GM10266 (cell line): Measurements from ENCODE around the gene SLC16A10.

Experiments used
- DNase-seq: peaks from one replicate; pipeline ENCODE4 v3.0.0; 2012; ENCODE audit errors: extremely low spot score
- TF ChIP-seq, protein P1 (sequence below): IDR thresholded peaks from 2 replicates; pipeline ENCODE4 v1.5.1; 2012; ENCODE audit warnings: mild to moderate bottlenecking, low read depth; ENCODE audit not compliant: control insufficient read depth, insufficient read depth; ENCODE audit errors: missing control alignments

Gene SLC16A10

DNA sequence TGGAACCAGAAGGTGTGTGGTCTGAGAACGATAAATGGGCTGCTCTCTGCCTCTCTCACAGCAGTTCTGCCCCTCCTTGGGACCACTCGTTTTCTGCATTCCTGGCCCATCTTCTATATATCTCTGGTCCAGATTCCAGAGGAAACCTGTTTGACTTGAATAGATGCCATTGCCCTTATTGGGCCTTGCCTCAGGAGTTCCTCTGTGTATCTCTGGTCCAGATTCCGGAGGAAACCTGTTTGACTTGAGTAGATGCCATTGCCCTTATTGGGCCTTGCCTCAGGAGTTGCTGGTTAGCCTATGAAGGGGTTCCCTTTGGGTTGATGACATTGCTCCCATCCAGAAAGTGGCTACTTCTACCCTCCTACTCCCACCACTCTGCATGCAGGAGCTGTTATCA is 189.4 kb downstream of the SLC16A10 start:
- TF ChIP-seq, protein P1, sequence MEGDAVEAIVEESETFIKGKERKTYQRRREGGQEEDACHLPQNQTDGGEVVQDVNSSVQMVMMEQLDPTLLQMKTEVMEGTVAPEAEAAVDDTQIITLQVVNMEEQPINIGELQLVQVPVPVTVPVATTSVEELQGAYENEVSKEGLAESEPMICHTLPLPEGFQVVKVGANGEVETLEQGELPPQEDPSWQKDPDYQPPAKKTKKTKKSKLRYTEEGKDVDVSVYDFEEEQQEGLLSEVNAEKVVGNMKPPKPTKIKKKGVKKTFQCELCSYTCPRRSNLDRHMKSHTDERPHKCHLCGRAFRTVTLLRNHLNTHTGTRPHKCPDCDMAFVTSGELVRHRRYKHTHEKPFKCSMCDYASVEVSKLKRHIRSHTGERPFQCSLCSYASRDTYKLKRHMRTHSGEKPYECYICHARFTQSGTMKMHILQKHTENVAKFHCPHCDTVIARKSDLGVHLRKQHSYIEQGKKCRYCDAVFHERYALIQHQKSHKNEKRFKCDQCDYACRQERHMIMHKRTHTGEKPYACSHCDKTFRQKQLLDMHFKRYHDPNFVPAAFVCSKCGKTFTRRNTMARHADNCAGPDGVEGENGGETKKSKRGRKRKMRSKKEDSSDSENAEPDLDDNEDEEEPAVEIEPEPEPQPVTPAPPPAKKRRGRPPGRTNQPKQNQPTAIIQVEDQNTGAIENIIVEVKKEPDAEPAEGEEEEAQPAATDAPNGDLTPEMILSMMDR = no peak
- no peak for DNase-seq

DNA sequence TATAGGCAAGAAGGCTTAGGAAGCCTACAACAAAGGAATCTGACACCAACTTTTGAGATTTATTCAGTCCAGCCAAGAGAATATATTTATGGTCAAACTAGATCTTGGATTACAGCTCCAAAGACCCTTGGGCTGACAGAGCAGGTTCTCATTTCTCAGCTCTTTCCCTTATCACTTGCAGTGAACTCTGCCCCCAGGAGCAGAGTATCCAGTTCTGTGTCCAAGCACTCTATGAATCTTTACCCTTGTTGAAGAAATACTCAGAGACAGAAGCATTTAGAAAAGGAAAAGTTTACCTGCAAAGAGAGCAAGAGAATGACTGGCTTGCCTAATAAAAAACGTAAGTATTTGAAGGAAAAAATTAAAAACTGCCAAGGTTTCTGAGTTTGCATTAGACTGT is 190.5 kb downstream of the SLC16A10 start:
- TF ChIP-seq, protein P1 = no peak
- no peak for DNase-seq

DNA sequence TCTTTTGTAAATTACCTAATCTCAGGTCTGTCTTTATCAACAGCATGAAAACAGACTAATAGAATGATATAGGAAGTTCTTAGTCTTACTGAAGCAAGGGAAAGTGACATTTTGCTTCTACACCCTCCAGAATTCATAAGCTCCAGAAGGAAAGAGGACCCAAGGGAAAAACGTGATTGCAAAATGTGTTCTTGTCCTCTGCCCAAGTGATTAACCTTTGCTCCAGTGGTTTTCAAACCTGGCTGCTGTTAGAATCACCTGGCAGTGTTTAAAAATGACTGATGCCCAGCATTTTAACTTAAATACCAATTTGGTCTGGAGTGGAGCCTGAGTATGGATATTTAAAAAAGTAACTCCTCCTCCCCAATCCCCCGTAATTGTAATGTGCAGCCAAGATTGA is 191.4 kb downstream of the SLC16A10 start:
- no peak for DNase-seq

DNA sequence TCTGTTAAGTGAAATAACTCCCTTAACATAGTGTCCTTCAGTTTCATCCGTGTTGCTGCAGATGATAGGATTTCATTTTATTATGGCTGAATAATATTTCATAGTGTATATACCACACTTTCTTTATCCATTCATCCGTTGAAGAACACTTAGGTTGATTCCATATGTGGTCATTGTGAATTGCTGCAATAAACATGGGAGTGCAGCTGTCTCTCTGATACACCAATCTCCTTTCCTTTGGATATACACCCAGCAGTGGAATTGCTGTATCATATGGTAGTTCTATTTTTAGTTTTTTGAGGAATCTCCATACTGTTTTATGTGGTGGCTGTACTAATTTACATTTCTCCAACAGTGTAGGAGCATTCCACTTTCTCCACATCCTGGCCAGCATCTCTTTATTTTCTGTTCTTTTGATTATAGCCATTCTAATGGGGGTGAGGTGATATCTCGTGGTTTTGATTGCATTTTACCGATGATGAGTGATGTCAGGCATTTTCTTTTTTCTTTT is 193.2 kb downstream of the SLC16A10 start:
- no peak for DNase-seq
- TF ChIP-seq, protein P1 = no peak

More for the DNA sequence above, 191.4 kb downstream of the SLC16A10 start:
- TF ChIP-seq, protein P1 = no peak
